Measurements from ENCODE around the gene CD300A.

- TF ChIP-seq CTCF (conservative IDR thresholded peaks at IDR 0.05; ENCODE audit: low read depth, low read length): no peak
- TF ChIP-seq EZH2 (IDR thresholded peaks at IDR 0.05; ENCODE audit: low read length, unreplicated experiment): no peak
- no peak for TF ChIP-seq EZH2phosphoT487 (IDR thresholded peaks at IDR 0.05; ENCODE audit: borderline replicate concordance, low read length)
Observed at GRCh38 chr17:74447628-74448159, 18.7 kb upstream of the CD300A start.
